HEK293T (cell line): ENCODE results near the gene TNFRSF18.

Experiments
- ARNT ChIP-seq: fragments of 450-650 bp; IDR thresholded peaks from 2 replicates; pipeline ENCODE4 v1.6.1; 2017; ENCODE audit warnings: mild to moderate bottlenecking
- FOXK2 ChIP-seq: fragments of 450-650 bp; IDR thresholded peaks from 2 replicates; pipeline ENCODE4 v1.6.1; 2016; ENCODE audit warnings: mild to moderate bottlenecking
- FOXM1 ChIP-seq: fragments of 450-650 bp; IDR thresholded peaks from 2 replicates; pipeline ENCODE4 v1.6.1; 2017; ENCODE audit warnings: mild to moderate bottlenecking, borderline replicate concordance

GRCh38 chr1:1157426-1157913 lies 48.9 kb downstream of the TNFRSF18 start:
- no peak for TF ChIP-seq FOXM1
- TF ChIP-seq FOXK2, result no peak
- TF ChIP-seq ARNT, result no peak
